Ovary (tissue), 3 donors: ENCODE data around the gene PLCB4.

Experiments
- CTCF ChIP-seq, 3 donors: fragments of 450-650 bp in 2 of 3; fragments of 200-600 bp in 1 of 3; IDR thresholded peaks; one replicate each; pipeline versions ENCODE4 v1.5.1 to v1.8.0; 2016 to 2022; ENCODE audit warnings: antibody characterized with exemption in 3 of 3, mild to moderate bottlenecking in 1 of 3
- POLR2A ChIP-seq: fragments of 450-650 bp; IDR thresholded peaks from one replicate; pipeline ENCODE4 v1.6.1; 2017; ENCODE audit warnings: antibody characterized with exemption, mild to moderate bottlenecking, moderate library complexity
- donor health status: DM: no; HTN: no; CAD: no.

GRCh38 chr20:9147547-9148024 is 78.7 kb downstream of the PLCB4 start:
- TF ChIP-seq CTCF (IDR thresholded peaks at IDR 0.05) (no peak), POLR2A (no peak)
